HepG2 (cell line): ENCODE measurements around the gene DPH7. TPM values are rescaled to one million over a fixed set of nuclear protein-coding genes. Genes with fewer than 3 reads are reported as not detected.

Experiments used
- CBX5 ChIP-seq: sonication (generic); formaldehyde crosslinking; IDR thresholded peaks from 2 replicates; pipeline ENCODE4 v1.4.0; 2020; ENCODE audit warnings: missing genetic modification reagents, borderline replicate concordance
- CENPT ChIP-seq: sonication (generic); formaldehyde crosslinking; IDR thresholded peaks from 2 replicates; pipeline ENCODE4 v1.8.0; 2022; ENCODE audit warnings: low read depth, mild to moderate bottlenecking, moderate library complexity, missing genetic modification reagents
- ESRRA ChIP-seq: sonication (generic); formaldehyde crosslinking; IDR thresholded peaks from 2 replicates; pipeline ENCODE4 v1.5.1; 2020; ENCODE audit warnings: mild to moderate bottlenecking, low read depth, missing genetic modification reagents
- HHEX ChIP-seq: IDR thresholded peaks from 2 replicates; pipeline ENCODE4 v1.6.1; 2016; ENCODE audit warnings: control low read depth
- HOXA5 ChIP-seq: sonication (generic); formaldehyde crosslinking; IDR thresholded peaks from 2 replicates; pipeline ENCODE4 v1.4.0; 2020; ENCODE audit warnings: missing genetic modification reagents
- ISL2 ChIP-seq: sonication (generic); formaldehyde crosslinking; IDR thresholded peaks from 2 replicates; pipeline ENCODE4 v1.5.0; 2020; ENCODE audit warnings: missing genetic modification reagents
- MAZ ChIP-seq, 2 experiments: sonication (generic) in 1 of 2; formaldehyde crosslinking in 1 of 2; IDR thresholded peaks; 2 replicates each; pipeline versions ENCODE4 v1.5.0 to v1.6.1; 2012 to 2020; ENCODE audit warnings: low read depth in 2 of 2, mild to moderate bottlenecking in 2 of 2, borderline replicate concordance in 1 of 2, improper control_type of control experiment in 1 of 2, low read length in 1 of 2, missing genetic modification reagents in 1 of 2, moderate library complexity in 1 of 2
- MED1 ChIP-seq: sonication (generic); formaldehyde crosslinking; IDR thresholded peaks from 2 replicates; pipeline ENCODE4 v1.4.0; 2020; ENCODE audit warnings: missing genetic modification reagents
- MIER3 ChIP-seq: IDR thresholded peaks from 2 replicates; pipeline ENCODE4 v1.6.1; 2016; ENCODE audit warnings: missing compliant biosample characterization, borderline replicate concordance
- MZF1 ChIP-seq: sonication (generic); formaldehyde crosslinking; IDR thresholded peaks from 2 replicates; pipeline ENCODE4 v1.8.1; 2023; ENCODE audit warnings: mild to moderate bottlenecking, missing genetic modification reagents, borderline replicate concordance
- REXO4 ChIP-seq: sonication (generic); formaldehyde crosslinking; IDR thresholded peaks from 2 replicates; pipeline ENCODE4 v1.8.0; 2022; ENCODE audit warnings: missing genetic modification reagents, mild to moderate bottlenecking, borderline replicate concordance
- SRY ChIP-seq: sonication (generic); formaldehyde crosslinking; IDR thresholded peaks from 2 replicates; pipeline ENCODE4 v1.8.0; 2022; ENCODE audit warnings: mild to moderate bottlenecking, missing genetic modification reagents
- ZBTB7B ChIP-seq: sonication (generic); formaldehyde crosslinking; IDR thresholded peaks from 2 replicates; pipeline ENCODE4 v1.4.0; 2020; ENCODE audit warnings: missing genetic modification reagents
- ZFP82 ChIP-seq: sonication (generic); formaldehyde crosslinking; IDR thresholded peaks from 2 replicates; pipeline ENCODE4 v1.5.1; 2020; ENCODE audit warnings: mild to moderate bottlenecking, missing genetic modification reagents, borderline replicate concordance
- ZNF121 ChIP-seq: sonication (generic); formaldehyde crosslinking; IDR thresholded peaks from 2 replicates; pipeline ENCODE4 v1.5.0; 2020; ENCODE audit warnings: mild to moderate bottlenecking, missing genetic modification reagents
- ZNF354B ChIP-seq: sonication (generic); formaldehyde crosslinking; IDR thresholded peaks from 2 replicates; pipeline ENCODE4 v1.8.0; 2022; ENCODE audit warnings: mild to moderate bottlenecking, missing genetic modification reagents
- ZNF607 ChIP-seq: sonication (generic); formaldehyde crosslinking; IDR thresholded peaks from 2 replicates; pipeline ENCODE4 v1.5.1; 2020; ENCODE audit warnings: missing genetic modification reagents, mild to moderate bottlenecking, borderline replicate concordance
- ZNF672 ChIP-seq: sonication (generic); formaldehyde crosslinking; IDR thresholded peaks from 2 replicates; pipeline ENCODE4 v1.8.1; 2022; ENCODE audit warnings: missing genetic modification reagents
- ZNF713 ChIP-seq: sonication (generic); formaldehyde crosslinking; IDR thresholded peaks from 2 replicates; pipeline ENCODE4 v1.4.0; 2020; ENCODE audit warnings: mild to moderate bottlenecking, missing genetic modification reagents
- ZNF773 ChIP-seq: sonication (generic); formaldehyde crosslinking; IDR thresholded peaks from 2 replicates; pipeline ENCODE4 v1.4.0; 2020; ENCODE audit warnings: missing genetic modification reagents, borderline replicate concordance
- polyA plus RNA-seq, 8 experiments: library from polyadenylated mRNA; depleted of rRNA in 3 of 8; stranded (reverse) in 7 of 8; unstranded in 1 of 8; fragments of >200 nt; fragmentation: Illumina TruSeq in 4 of 8; extraction: Trizol in 4 of 8; gene quantifications; 2 replicates each; pipeline versions ENCODE4 v1.2.1 to v1.2.3, GENCODE V29; 2011 to 2016; ENCODE audit warnings: low read depth in 4 of 8, missing spikeins in 1 of 8, mixed read lengths in 1 of 8; ENCODE audit not compliant: insufficient read depth in 1 of 8
- total RNA-seq, 5 experiments: library from RNA; depleted of rRNA; stranded (reverse); fragments of >200 nt; fragmentation: Illumina TruSeq; extraction: Trizol; gene quantifications; 2 replicates each; pipeline ENCODE4 v1.2.3, GENCODE V29; 2016; ENCODE audit warnings: low read depth in 1 of 5
- TF ChIP-seq, protein P1 (sequence below): sonication (generic); formaldehyde crosslinking; IDR thresholded peaks from 2 replicates; pipeline ENCODE4 v1.5.0; 2020; ENCODE audit warnings: mild to moderate bottlenecking, missing genetic modification reagents, moderate library complexity
- TF ChIP-seq, protein P2 (sequence below): sonication (generic); formaldehyde crosslinking; IDR thresholded peaks from 2 replicates; pipeline ENCODE4 v1.4.0; 2020; ENCODE audit warnings: missing genetic modification reagents, mild to moderate bottlenecking, borderline replicate concordance

The DPH7 gene
- total and polyA plus RNA-seq, 2 of the 13 experiments (the other 11 are each of a cell fraction or from before 2014, with no cell fraction given), result 27.6 to 31.6 TPM

DNA sequence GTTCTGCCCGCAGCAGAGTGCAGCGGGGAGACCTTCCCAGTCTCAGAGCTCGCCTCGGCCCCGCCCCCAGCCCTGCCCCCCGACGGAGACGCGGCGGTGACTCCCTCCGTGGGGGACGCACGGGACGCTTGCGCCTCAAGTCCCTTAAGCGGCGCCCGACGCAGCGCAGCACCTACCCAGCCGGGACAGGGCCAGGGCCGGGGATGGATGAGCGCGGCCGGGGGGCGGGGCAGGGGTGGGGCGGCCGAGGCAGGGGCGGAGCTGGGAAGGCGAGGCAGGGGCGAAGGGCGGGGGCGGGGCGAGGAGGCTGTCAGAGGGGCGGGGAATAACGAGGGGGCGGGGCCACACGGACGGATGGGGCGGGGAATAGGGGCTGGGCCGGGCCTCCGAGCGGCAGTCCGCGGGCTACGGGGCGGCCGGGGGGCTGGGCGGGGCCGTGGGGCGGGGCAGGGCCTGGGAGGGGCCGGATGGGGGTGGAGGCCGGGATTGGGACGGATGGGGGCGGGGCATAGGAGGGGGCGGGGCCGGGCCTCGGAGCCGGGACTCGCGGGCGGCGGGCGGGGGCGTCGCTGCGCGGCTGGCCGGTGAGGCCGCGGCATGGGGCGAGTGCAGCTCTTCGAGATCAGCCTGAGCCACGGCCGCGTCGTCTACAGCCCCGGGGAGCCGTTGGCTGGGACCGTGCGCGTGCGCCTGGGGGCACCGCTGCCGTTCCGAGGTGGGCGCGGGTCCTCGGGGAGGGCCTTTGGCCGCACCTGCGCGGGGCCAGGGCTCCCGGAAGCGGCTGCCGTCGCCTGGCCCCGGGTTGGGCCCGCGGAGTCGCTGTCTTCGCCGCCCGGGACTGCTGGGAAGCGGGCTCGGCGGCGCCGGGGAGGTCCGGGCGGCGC is 26.6 kb upstream of the DPH7 start, which contains the start of gene ARRDC1 (continued):
- TF ChIP-seq, protein P1, sequence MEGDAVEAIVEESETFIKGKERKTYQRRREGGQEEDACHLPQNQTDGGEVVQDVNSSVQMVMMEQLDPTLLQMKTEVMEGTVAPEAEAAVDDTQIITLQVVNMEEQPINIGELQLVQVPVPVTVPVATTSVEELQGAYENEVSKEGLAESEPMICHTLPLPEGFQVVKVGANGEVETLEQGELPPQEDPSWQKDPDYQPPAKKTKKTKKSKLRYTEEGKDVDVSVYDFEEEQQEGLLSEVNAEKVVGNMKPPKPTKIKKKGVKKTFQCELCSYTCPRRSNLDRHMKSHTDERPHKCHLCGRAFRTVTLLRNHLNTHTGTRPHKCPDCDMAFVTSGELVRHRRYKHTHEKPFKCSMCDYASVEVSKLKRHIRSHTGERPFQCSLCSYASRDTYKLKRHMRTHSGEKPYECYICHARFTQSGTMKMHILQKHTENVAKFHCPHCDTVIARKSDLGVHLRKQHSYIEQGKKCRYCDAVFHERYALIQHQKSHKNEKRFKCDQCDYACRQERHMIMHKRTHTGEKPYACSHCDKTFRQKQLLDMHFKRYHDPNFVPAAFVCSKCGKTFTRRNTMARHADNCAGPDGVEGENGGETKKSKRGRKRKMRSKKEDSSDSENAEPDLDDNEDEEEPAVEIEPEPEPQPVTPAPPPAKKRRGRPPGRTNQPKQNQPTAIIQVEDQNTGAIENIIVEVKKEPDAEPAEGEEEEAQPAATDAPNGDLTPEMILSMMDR (CRISPR knock-in tag), result peak; percentile 13
- no peak for TF ChIP-seq CENPT (CRISPR knock-in tag)
- no peak for TF ChIP-seq MZF1 (CRISPR knock-in tag)
- no peak for TF ChIP-seq ZBTB7B (CRISPR knock-in tag)
- TF ChIP-seq ZFP82 (CRISPR knock-in tag), result no peak
- TF ChIP-seq SRY (CRISPR knock-in tag), result peak; percentile 66; the same call in 1 of the 2 replicates
- no peak for TF ChIP-seq HOXA5 (CRISPR knock-in tag)
- no peak for TF ChIP-seq ZNF672
- 0 out of 2 replicates have a peak, but pooled peaks have one; percentile 42 for TF ChIP-seq MED1 (CRISPR knock-in tag)
- peak; percentile 30; the same call in 1 of the 2 replicates for TF ChIP-seq MAZ (IDR thresholded peaks at IDR 0.05; ENCODE audit: borderline replicate concordance, low read depth, low read length)
- TF ChIP-seq MAZ (CRISPR knock-in tag; IDR thresholded peaks at IDR 0.05; ENCODE audit: low read depth), result peak; percentile 59; the same call in 1 of the 2 replicates
- 0 out of 2 replicates have a peak, but pooled peaks have one; percentile 19 for TF ChIP-seq ZNF607 (CRISPR knock-in tag)
- no peak for TF ChIP-seq ZNF354B (CRISPR knock-in tag)
- no peak for TF ChIP-seq ZNF121 (CRISPR knock-in tag)
- TF ChIP-seq, protein P2, sequence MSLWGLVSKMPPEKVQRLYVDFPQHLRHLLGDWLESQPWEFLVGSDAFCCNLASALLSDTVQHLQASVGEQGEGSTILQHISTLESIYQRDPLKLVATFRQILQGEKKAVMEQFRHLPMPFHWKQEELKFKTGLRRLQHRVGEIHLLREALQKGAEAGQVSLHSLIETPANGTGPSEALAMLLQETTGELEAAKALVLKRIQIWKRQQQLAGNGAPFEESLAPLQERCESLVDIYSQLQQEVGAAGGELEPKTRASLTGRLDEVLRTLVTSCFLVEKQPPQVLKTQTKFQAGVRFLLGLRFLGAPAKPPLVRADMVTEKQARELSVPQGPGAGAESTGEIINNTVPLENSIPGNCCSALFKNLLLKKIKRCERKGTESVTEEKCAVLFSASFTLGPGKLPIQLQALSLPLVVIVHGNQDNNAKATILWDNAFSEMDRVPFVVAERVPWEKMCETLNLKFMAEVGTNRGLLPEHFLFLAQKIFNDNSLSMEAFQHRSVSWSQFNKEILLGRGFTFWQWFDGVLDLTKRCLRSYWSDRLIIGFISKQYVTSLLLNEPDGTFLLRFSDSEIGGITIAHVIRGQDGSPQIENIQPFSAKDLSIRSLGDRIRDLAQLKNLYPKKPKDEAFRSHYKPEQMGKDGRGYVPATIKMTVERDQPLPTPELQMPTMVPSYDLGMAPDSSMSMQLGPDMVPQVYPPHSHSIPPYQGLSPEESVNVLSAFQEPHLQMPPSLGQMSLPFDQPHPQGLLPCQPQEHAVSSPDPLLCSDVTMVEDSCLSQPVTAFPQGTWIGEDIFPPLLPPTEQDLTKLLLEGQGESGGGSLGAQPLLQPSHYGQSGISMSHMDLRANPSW (CRISPR knock-in tag), result no peak
- TF ChIP-seq ZNF713 (CRISPR knock-in tag), result no peak
- peak; percentile 24; the same call in 1 of the 2 replicates for TF ChIP-seq ZNF773 (CRISPR knock-in tag)
- no peak for TF ChIP-seq CBX5 (CRISPR knock-in tag)
- no peak for TF ChIP-seq ESRRA (CRISPR knock-in tag)
- TF ChIP-seq MIER3 (CRISPR knock-in tag), result no peak
- no peak for TF ChIP-seq REXO4 (CRISPR knock-in tag)
- no peak for TF ChIP-seq HHEX (CRISPR knock-in tag)
- TF ChIP-seq ISL2 (CRISPR knock-in tag), result no peak
